Muscle layer of colon (tissue), 2 donors: ENCODE measurements around the gene TLE1.

Experiments used
- H3K27ac ChIP-seq: one replicate; pipeline ENCODE4 v1.7.0; 2013; ENCODE audit warnings: low read depth, mild to moderate bottlenecking, low read length, moderate library complexity
- H3K27me3 ChIP-seq, 2 donors: one replicate each; pipeline ENCODE4 v1.7.0; 2013; ENCODE audit warnings: low read length in 2 of 2, mild to moderate bottlenecking in 2 of 2; ENCODE audit not compliant: insufficient read depth in 2 of 2, control insufficient read depth in 1 of 2
- H3K36me3 ChIP-seq: one replicate; pipeline ENCODE4 v1.7.0; 2013; ENCODE audit warnings: mild to moderate bottlenecking, low read length; ENCODE audit not compliant: insufficient read depth
- H3K4me1 ChIP-seq: one replicate; pipeline ENCODE4 v1.7.0; 2013; ENCODE audit warnings: mild to moderate bottlenecking, low read length; ENCODE audit not compliant: insufficient read depth
- H3K4me3 ChIP-seq, 2 donors: one replicate each; pipeline ENCODE4 v1.7.0; 2013; ENCODE audit warnings: low read length in 2 of 2, low read depth in 1 of 2, mild to moderate bottlenecking in 1 of 2, moderate library complexity in 1 of 2
- H3K9ac ChIP-seq: one replicate; pipeline ENCODE4 v1.7.0; 2013; ENCODE audit warnings: low read length
- H3K9me3 ChIP-seq: one replicate; pipeline ENCODE4 v1.7.0; 2013; ENCODE audit warnings: mild to moderate bottlenecking, low read length
- donor health status: abdominal sarcoma.
- donor health status: Adenocarcinoma of cecum.

Gene TLE1

DNA sequence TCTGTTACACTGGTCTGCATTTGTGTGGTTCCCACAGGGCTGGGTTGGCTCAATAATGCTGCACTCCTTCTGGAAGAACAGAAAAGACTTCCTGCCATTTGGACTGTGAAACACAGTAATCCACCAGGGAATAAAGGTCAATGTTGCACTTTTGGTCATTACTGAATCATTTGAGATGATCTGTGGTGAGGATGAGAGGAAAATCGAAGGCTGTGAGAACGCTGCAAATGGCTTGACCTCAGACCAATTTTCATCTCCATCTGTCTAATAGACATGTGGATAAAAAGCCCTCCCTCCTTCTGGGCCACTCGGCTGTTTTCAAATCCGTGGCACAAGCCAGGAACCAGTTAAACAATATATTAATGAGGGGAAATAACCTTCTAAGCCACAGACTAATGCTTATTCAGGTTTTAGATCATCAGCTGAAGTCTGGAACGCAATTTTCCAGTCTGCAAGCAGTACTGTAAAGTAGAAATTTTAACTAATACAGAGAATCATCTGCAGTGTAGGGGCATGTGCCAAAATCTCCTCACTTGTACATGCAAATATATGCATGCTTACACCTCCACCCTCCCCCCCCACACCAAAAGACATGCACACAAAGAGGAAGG lies 20.2 kb downstream of the TLE1 start:
- H3K27me3 ChIP-seq: no peaks in the 10 kb centered on the region
- H3K36me3 ChIP-seq: no peaks in the 10 kb centered on the region
- H3K4me3 ChIP-seq: no peak overlapping the region
- H3K9me3 ChIP-seq: no peaks in the 10 kb centered on the region
- no peak overlapping the region for H3K27ac ChIP-seq
- peak overlapping the region; percentile 25 for H3K9ac ChIP-seq
- peaks cover 51% of the 10 kb centered on the region for H3K4me1 ChIP-seq

DNA sequence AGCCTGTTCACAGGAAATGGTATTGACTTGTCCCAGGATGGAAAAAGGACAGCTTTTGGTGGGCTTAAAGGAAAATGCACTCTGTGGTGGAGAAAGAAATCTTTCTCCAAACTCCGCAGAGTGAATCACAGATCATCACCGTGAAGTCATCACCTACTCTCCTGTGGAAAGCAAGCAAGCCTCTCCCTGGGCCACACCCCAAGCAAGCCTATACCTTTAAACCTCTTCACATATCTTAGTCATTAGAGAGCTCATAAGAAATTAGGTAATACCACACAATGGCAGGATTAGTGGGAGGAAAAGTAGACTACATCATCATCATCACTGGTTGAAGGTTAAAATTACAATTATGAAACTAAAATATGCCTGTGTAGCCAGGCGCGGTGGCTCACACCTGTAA lies 23.2 kb downstream of the TLE1 start:
- H3K9ac ChIP-seq: no peak overlapping the region
- no peaks in the 10 kb centered on the region for H3K9me3 ChIP-seq
- peaks cover 48% of the 10 kb centered on the region for H3K4me1 ChIP-seq
- H3K27ac ChIP-seq: no peak overlapping the region
- H3K4me3 ChIP-seq: no peak overlapping the region
- H3K36me3 ChIP-seq: no peaks in the 10 kb centered on the region
- H3K27me3 ChIP-seq: no peaks in the 10 kb centered on the region

DNA sequence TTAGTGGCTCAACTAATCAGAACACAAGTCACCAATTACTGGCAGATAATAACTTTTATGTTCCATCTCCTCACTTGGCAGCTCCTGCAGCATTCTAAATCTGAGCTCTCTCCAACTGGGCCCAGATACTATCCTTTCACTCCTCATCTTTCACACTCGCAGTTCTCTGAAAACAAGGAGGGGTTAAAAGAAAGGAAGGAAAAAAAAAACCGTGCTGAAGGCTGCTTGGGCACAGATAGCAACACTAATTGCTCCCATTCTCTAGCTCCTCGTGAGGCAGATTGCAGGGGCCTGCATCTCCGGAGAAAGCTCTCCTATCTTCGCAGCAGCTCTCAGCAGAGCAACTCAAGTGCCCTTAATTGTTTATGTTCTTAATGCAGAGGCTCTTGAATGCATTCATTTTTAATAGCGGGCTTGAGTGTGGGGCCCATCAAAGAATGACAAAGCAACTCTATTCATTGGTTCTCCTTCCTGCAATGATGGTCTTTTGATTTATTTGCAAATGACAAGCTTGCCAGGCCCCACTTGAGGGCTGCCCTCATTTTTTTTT lies 23.9 kb downstream of the TLE1 start:
- Histone ChIP-seq H3K4me1 (peaks cover 45% of the 10 kb centered on the region), H3K9ac (peak overlapping the region; percentile 23), H3K27ac (no peak overlapping the region), H3K36me3 (no peaks in the 10 kb centered on the region), H3K9me3 (no peaks in the 10 kb centered on the region), H3K4me3 (peak overlapping the region; percentile 9 to 17), H3K27me3 (no peaks in the 10 kb centered on the region)

DNA sequence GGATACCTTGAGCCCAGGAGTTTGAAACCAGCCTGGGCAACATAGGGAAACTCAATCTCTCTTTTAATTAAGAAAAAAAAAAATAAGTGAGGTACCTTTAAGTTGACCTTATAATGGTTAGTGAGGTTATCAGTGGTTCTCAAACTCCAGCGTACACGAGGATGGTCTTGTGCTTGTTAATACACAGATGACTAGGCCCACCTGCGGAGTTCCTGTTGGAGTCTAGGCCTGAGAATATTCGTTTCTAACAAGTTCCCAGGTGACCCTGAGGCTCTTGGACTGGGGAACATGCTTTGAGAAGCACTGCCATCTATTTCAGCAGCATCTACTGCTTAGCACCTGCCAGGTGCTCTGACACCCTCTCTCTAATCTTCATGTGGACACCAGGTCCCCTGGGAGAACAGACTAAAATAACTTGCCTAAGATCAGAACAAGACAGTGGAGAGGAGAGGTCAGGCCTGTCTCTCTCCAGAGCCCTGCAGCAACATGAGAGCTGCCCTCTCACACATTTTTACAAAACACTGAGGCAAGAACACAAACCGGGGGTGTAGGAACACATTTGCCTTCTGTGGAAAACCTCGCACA lies 24.6 kb downstream of the TLE1 start:
- peaks cover 44% of the 10 kb centered on the region for H3K4me1 ChIP-seq
- H3K4me3 ChIP-seq: peak overlapping the region in 1 of 2 donors; percentile 9
- no peak overlapping the region for H3K27ac ChIP-seq
- no peaks in the 10 kb centered on the region for H3K9me3 ChIP-seq
- no peaks in the 10 kb centered on the region for H3K27me3 ChIP-seq
- peak overlapping the region; percentile 23 for H3K9ac ChIP-seq
- H3K36me3 ChIP-seq: no peaks in the 10 kb centered on the region

DNA sequence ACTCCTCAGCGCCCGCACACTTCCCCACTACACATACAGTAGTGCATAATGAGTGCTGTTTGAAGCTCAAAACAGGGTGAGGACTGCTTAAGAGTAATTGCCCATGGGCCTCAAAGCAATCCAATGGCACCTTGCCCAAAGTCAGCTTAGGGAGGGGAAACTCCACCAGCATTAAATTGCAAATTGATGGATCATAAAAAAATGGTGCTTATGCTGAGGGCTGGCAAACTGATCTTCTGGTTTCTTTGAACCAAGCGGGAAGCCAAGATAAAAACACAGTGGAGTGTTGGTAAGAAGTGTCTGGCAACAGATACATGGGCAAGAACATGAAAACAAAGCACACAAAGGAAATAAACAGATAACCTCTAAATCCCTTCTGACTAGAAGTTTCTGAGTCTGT lies 28.0 kb downstream of the TLE1 start:
- no peak overlapping the region for H3K27ac ChIP-seq
- no peaks in the 10 kb centered on the region for H3K9me3 ChIP-seq
- peaks cover 46% of the 10 kb centered on the region for H3K4me1 ChIP-seq

DNA sequence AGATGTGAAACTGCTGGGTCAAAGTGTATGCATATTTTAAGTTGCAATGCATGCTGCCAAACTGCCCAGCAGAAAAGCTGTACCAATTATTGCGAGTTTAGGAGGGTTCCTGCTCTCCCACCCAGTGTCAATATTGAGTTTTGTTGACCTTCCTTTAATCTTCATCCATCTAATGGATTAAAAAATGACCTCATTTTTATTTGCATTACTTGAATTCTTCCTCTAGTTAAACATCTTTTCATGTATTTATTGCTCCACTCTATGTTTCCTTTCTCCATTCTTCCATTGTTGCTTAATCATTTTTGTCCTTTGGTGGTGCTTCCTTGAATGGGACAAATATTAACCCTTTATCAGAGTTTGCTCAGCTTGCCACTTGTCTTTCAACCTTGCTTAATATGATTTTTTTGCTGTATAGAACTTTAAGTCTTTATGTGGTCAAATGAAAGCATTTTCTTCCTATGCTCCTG lies 32.4 kb downstream of the TLE1 start:
- Histone ChIP-seq H3K9ac (no peak overlapping the region), H3K9me3 (no peaks in the 10 kb centered on the region), H3K4me3 (no peak overlapping the region), H3K27ac (no peak overlapping the region), H3K4me1 (peaks cover 24% of the 10 kb centered on the region), H3K27me3 (no peaks in the 10 kb centered on the region), H3K36me3 (peaks cover 2% of the 10 kb centered on the region)

More for the DNA sequence above, 28.0 kb downstream of the TLE1 start:
- H3K4me3 ChIP-seq: no peak overlapping the region
- no peak overlapping the region for H3K9ac ChIP-seq
- H3K36me3 ChIP-seq: no peaks in the 10 kb centered on the region
- H3K27me3 ChIP-seq: no peaks in the 10 kb centered on the region

DNA sequence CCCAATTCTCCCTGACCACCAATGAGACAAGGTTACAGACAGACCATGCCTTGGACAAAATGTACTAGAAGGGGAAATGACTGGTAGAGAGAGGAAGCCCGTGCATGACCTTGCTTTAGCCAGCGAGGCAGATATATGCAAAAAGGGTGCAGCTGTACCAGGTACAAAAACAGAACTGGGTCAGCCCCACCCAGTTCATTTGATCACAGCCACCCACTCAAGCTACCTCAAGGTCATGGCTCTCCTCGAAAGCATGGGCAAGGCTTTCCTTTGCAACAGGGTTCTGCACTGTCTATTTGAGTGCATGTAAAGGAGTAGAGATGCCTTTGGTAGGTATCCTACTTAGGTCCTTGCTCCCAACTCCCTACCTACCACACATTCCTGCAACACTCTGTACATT lies 33.3 kb downstream of the TLE1 start:
- peaks cover 8% of the 10 kb centered on the region for H3K36me3 ChIP-seq
- H3K27ac ChIP-seq: no peak overlapping the region
- H3K9me3 ChIP-seq: no peaks in the 10 kb centered on the region
- H3K4me3 ChIP-seq: no peak overlapping the region
- H3K9ac ChIP-seq: no peak overlapping the region
- H3K27me3 ChIP-seq: no peaks in the 10 kb centered on the region
- peaks cover 16% of the 10 kb centered on the region for H3K4me1 ChIP-seq

DNA sequence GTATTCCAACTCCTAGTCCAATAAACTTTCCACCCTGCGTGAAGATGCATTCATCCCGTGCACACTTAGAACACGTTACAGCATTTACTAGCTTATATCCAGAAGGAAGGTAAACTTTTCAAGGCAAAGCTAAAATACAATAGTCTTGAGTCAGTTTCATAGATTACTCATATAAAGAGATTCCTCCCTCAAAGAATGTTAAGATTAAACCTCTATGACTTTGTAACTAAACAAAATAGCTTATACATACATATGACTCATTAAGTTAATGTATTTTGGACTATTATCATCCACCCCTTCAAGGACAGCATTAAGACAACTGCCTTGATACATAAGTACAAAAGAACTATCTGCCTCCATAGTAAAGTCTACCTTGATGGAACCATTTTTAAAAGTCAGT lies 36.1 kb downstream of the TLE1 start:
- Histone ChIP-seq H3K4me3 (no peak overlapping the region), H3K27me3 (no peaks in the 10 kb centered on the region), H3K9me3 (no peaks in the 10 kb centered on the region), H3K27ac (no peak overlapping the region), H3K4me1 (peaks cover 13% of the 10 kb centered on the region), H3K36me3 (peaks cover 16% of the 10 kb centered on the region), H3K9ac (no peak overlapping the region)

DNA sequence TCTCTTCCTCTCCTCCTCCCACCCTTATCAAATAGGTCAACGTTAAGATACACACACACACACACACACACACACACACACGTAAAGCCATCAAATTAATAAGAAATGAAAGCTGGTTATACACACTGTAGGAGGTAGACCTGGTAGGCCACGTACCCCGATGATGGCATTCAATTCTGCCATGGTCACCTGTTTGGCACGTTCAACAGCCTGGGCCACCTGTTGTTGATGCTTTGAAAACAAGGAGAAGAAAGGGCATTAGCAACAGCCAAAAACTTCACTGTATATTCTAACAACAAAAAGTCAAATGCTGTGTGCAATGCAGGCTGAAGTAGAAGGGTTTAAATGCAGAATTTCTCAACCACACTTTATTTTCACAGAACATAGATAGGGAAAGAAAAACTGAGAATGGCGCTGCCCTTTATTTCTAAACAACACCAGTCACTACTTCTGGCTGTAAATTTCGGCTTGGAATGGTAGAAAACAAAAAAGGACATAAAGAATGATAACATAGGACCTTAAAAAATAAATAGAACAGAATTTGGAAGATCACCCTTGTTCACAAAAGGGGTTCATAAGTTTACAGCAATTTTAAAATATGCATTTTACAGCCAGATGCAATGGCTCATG lies 37.2 kb downstream of the TLE1 start:
- H3K4me1 ChIP-seq: peaks cover 10% of the 10 kb centered on the region
- H3K9ac ChIP-seq: no peak overlapping the region
- no peak overlapping the region for H3K27ac ChIP-seq
- H3K4me3 ChIP-seq: no peak overlapping the region
- H3K27me3 ChIP-seq: no peaks in the 10 kb centered on the region
- no peaks in the 10 kb centered on the region for H3K9me3 ChIP-seq
- H3K36me3 ChIP-seq: peaks cover 16% of the 10 kb centered on the region

DNA sequence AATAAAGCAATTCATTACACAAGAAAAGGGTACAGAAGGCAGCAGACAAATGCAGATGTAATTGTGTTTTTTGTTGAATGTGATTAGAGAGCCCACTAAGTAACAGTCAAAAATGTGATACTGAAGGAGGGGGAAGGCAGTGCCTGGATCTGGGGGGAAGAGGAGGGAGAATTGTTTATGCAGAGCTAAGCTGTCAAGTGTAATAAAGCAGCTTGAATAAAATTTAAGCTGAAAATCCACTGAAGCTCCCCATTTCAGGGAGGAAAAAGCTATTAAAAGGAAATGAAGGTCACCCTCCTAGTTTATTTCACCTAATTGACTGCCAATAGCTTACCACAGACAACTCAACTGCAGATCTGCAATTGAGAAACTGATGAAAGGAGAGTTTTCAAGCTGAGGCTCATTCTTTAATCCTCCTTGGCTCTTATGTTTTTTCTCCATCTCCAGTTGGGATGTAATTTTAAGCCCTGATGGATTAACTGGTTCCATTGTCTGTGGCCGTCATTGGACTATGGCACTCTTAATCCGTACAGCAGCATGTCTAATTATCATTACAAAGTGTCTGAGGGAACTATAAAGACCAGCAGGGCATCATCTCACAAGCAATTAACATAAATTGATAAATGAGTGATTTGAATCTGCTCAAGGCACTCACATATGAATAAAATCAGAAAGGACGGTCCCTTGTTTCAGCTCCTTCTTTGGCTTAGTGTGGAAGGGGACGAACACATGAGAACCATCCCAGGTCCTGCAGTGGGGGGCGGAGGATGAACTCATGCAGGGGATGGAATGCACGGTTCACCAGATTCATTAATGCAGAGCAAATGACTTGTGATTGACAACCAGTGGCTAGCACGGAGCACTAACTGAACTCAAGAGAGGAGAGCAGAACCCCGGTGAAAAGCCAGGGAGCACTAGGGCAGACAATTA lies 38.5 kb downstream of the TLE1 start:
- Histone ChIP-seq H3K9me3 (no peaks in the 10 kb centered on the region), H3K27me3 (no peaks in the 10 kb centered on the region), H3K4me1 (no peaks in the 10 kb centered on the region), H3K9ac (no peak overlapping the region), H3K36me3 (peaks cover 16% of the 10 kb centered on the region), H3K4me3 (no peak overlapping the region), H3K27ac (no peak overlapping the region)
